H1 (cell line): ENCODE results near the gene CSRP3. TPM values are rescaled to one million over a fixed set of nuclear protein-coding genes. Genes with fewer than 3 reads are reported as not detected.

Source experiments
- CTCF ChIA-PET: fragments of 300-600 bp; sonication (Branson Sonifier 250); formaldehyde crosslinking; loops from one replicate; lab custom pipeline; 2021; ENCODE audit not compliant: partially characterized antibody; lab: Charles Lee
- POLR2A ChIA-PET: fragments of 300-600 bp; sonication (Branson Sonifier 250); formaldehyde crosslinking; loops from one replicate; lab custom pipeline; 2021; ENCODE audit warnings: inconsistent platforms; ENCODE audit not compliant: partially characterized antibody; lab: Charles Lee
- DNase-seq, 2 experiments: peaks; one replicate each; pipeline versions ENCODE4 v3.0.0 to v3.0.0-alpha.2; 2010 to 2022; ENCODE audit warnings: low spot score in 2 of 2, low read depth in 1 of 2, mixed read lengths in 1 of 2
- FAIRE-seq: peaks from 2 replicates; lab custom pipeline; 2011; peaks lifted over from hg19 to GRCh38; lab: Jason Lieb, UNC
- H2AFZ ChIP-seq: 2 replicates; pipeline ENCODE4 v1.8.1; 2012; ENCODE audit warnings: low read length, inconsistent platforms
- H2AK5ac ChIP-seq: 2 replicates; pipeline ENCODE4 v1.6.1; 2013; ENCODE audit warnings: low read depth, low read length
- H2BK120ac ChIP-seq: replicated peaks from 2 replicates; pipeline ENCODE3; 2013; ENCODE audit warnings: low read depth, low read length, inconsistent platforms
- H2BK12ac ChIP-seq: 2 replicates; pipeline ENCODE4 v1.6.1; 2013; ENCODE audit warnings: low read depth, low read length
- H2BK15ac ChIP-seq: 2 replicates; pipeline ENCODE4 v1.6.1; 2013; ENCODE audit warnings: low read length
- H2BK20ac ChIP-seq: 2 replicates; pipeline ENCODE4 v1.6.1; 2013; ENCODE audit warnings: low read length
- H2BK5ac ChIP-seq: 2 replicates; pipeline ENCODE4 v1.6.1; 2013; ENCODE audit warnings: low read depth, low read length
- H3K14ac ChIP-seq: 2 replicates; pipeline ENCODE4 v1.6.1; 2013; ENCODE audit warnings: inconsistent platforms; ENCODE audit not compliant: insufficient read length
- H3K18ac ChIP-seq: 2 replicates; pipeline ENCODE4 v1.6.1; 2013; ENCODE audit warnings: low read length; ENCODE audit errors: extremely low read depth
- H3K23ac ChIP-seq: 2 replicates; pipeline ENCODE4 v1.6.1; 2013; ENCODE audit warnings: inconsistent platforms; ENCODE audit not compliant: insufficient read length
- H3K23me2 ChIP-seq: 2 replicates; pipeline ENCODE4 v1.6.1; 2013; ENCODE audit warnings: low read depth, low read length
- H3K27ac ChIP-seq: 2 replicates; pipeline ENCODE4 v1.6.1; 2011; ENCODE audit warnings: low read depth, low read length, inconsistent platforms
- H3K27me3 ChIP-seq, 4 experiments: replicated peaks in 1 of 4; 1 replicate in 1 of 4; 2 replicates in 3 of 4; pipeline versions ENCODE4 v1.6.1 to v1.8.1; 2011 to 2013; ENCODE audit warnings: low read length in 3 of 4, mild to moderate bottlenecking in 3 of 4, inconsistent platforms in 2 of 4, mixed read lengths in 2 of 4, moderate library complexity in 1 of 4; ENCODE audit not compliant: control insufficient read depth in 3 of 4, insufficient read depth in 3 of 4; ENCODE audit errors: extremely low read depth in 1 of 4
- H3K36me3 ChIP-seq, 4 experiments: 2 replicates each; pipeline versions ENCODE4 v1.6.1 to v1.8.1; 2011 to 2013; ENCODE audit warnings: mild to moderate bottlenecking in 4 of 4, low read length in 3 of 4, moderate library complexity in 2 of 4, control low read depth in 1 of 4, inconsistent platforms in 1 of 4; ENCODE audit not compliant: insufficient read depth in 4 of 4, control insufficient read depth in 2 of 4
- H3K4ac ChIP-seq: replicated peaks from 2 replicates; pipeline ENCODE3; 2013; ENCODE audit warnings: low read length, low read depth, mixed read lengths, inconsistent platforms; ENCODE audit not compliant: insufficient read length
- H3K4me1 ChIP-seq, 4 experiments: replicated peaks in 1 of 4; 1 replicate in 1 of 4; 2 replicates in 3 of 4; pipeline versions ENCODE4 v1.6.1 to v1.8.1; 2011 to 2013; ENCODE audit warnings: low read length in 3 of 4, inconsistent platforms in 2 of 4, mixed read lengths in 1 of 4; ENCODE audit not compliant: insufficient read depth in 4 of 4, control insufficient read depth in 3 of 4
- H3K4me2 ChIP-seq, 2 experiments: 2 replicates each; pipeline versions ENCODE4 v1.6.1 to v1.8.1; 2011 to 2013; ENCODE audit warnings: low read depth in 2 of 2, low read length in 2 of 2, control low read depth in 1 of 2, inconsistent platforms in 1 of 2, mild to moderate bottlenecking in 1 of 2; ENCODE audit not compliant: insufficient read depth in 1 of 2
- H3K4me3 ChIP-seq, 4 experiments: fragments of 200-600, 300-600 bp in 1 of 4; sonication (generic), shearing (Covaris generic), sonication (Bioruptor Twin) in 1 of 4; 2 replicates each; pipeline versions ENCODE4 v1.5.1 to v1.8.1; 2011 to 2016; ENCODE audit warnings: low read length in 4 of 4, low read depth in 3 of 4, control low read depth in 2 of 4, inconsistent platforms in 2 of 4, mild to moderate bottlenecking in 2 of 4, mixed read lengths in 1 of 4, moderate library complexity in 1 of 4; ENCODE audit not compliant: insufficient read depth in 2 of 4; ENCODE audit errors: extremely low read depth in 1 of 4
- H3K56ac ChIP-seq: replicated peaks from 2 replicates; pipeline ENCODE3; 2013; ENCODE audit warnings: low read depth, mild to moderate bottlenecking, mixed read lengths, low read length, inconsistent platforms; ENCODE audit not compliant: insufficient read length
- H3K79me1 ChIP-seq: 2 replicates; pipeline ENCODE4 v1.6.1; 2013; ENCODE audit warnings: low read depth, low read length, control low read depth
- H3K79me2 ChIP-seq, 2 experiments: 2 replicates each; pipeline versions ENCODE4 v1.6.1 to v1.8.1; 2012 to 2013; ENCODE audit warnings: low read length in 2 of 2, mild to moderate bottlenecking in 2 of 2, inconsistent platforms in 1 of 2; ENCODE audit not compliant: insufficient read depth in 2 of 2, control insufficient read depth in 1 of 2
- H3K9ac ChIP-seq, 4 experiments: replicated peaks in 1 of 4; 1 replicate in 1 of 4; 2 replicates in 3 of 4; pipeline versions ENCODE4 v1.6.1 to v1.8.1; 2011 to 2013; ENCODE audit warnings: low read depth in 3 of 4, low read length in 3 of 4, control low read depth in 2 of 4, mild to moderate bottlenecking in 2 of 4, moderate library complexity in 2 of 4, inconsistent platforms in 1 of 4; ENCODE audit errors: extremely low read depth in 1 of 4
- H3K9me3 ChIP-seq, 2 experiments: 2 replicates each; pipeline versions ENCODE4 v1.6.1 to v1.8.1; 2012 to 2013; ENCODE audit warnings: mild to moderate bottlenecking in 2 of 2, moderate library complexity in 2 of 2, control low read depth in 1 of 2, inconsistent platforms in 1 of 2, low read depth in 1 of 2, low read length in 1 of 2, mixed read lengths in 1 of 2; ENCODE audit not compliant: insufficient read depth in 2 of 2
- H4K20me1 ChIP-seq, 2 experiments: replicated peaks in 1 of 2; 2 replicates each; pipeline versions ENCODE3 to v1.8.1; 2011 to 2013; ENCODE audit warnings: inconsistent platforms in 2 of 2, low read length in 2 of 2, mild to moderate bottlenecking in 1 of 2; ENCODE audit not compliant: insufficient read depth in 2 of 2, control insufficient read depth in 1 of 2
- H4K5ac ChIP-seq: 2 replicates; pipeline ENCODE4 v1.6.1; 2013; ENCODE audit warnings: low read length, low read depth, mixed read lengths, inconsistent platforms; ENCODE audit not compliant: insufficient read length
- H4K8ac ChIP-seq: 2 replicates; pipeline ENCODE4 v1.8.0; 2013; ENCODE audit warnings: mild to moderate bottlenecking, moderate library complexity, low read length, inconsistent platforms; ENCODE audit not compliant: insufficient read depth; ENCODE audit errors: extremely low read depth
- H4K91ac ChIP-seq: replicated peaks from 2 replicates; pipeline ENCODE3; 2013; ENCODE audit warnings: low read length, mixed read lengths, inconsistent platforms; ENCODE audit not compliant: insufficient read length
- EZH2 ChIP-seq: fragments of 200-600 bp; sonication (generic); IDR thresholded peaks from 2 replicates; pipeline ENCODE4 v1.7.1; 2012; ENCODE audit warnings: low read depth, mild to moderate bottlenecking, moderate library complexity, low read length, inconsistent platforms; ENCODE audit not compliant: severe bottlenecking
- NRF1 ChIP-seq: IDR thresholded peaks from 2 replicates; pipeline ENCODE4 v1.6.1; 2011; ENCODE audit warnings: mild to moderate bottlenecking, low read depth, low read length, improper control_type of control experiment
- SAP30 ChIP-seq: fragments of 300-600 bp; sonication (generic); IDR thresholded peaks from 2 replicates; pipeline ENCODE4 v1.7.1; 2012; ENCODE audit warnings: low read length, moderate library complexity, mild to moderate bottlenecking, inconsistent platforms; ENCODE audit not compliant: insufficient read depth, insufficient replicate concordance
- TAF1 ChIP-seq: IDR thresholded peaks from 2 replicates; pipeline ENCODE4 v1.6.1; 2011; ENCODE audit warnings: mild to moderate bottlenecking, low read depth, low read length
- WGBS, 2 experiments: shearing (Covaris generic) in 1 of 2; methylation state at CpG; one replicate each; pipeline versions ENCODE4 v1.1.6 to v1.1.7; 2013 to 2015; ENCODE audit warnings: low lambda C conversion rate in 2 of 2, mixed read lengths in 2 of 2, inconsistent platforms in 1 of 2, low coverage in 1 of 2, missing lambda C conversion rate in 1 of 2; ENCODE audit not compliant: insufficient replicate concordance in 2 of 2, insufficient coverage in 1 of 2, insufficient read length in 1 of 2; ENCODE audit errors: extremely low coverage in 1 of 2, missing lambda C conversion rate in 1 of 2; 5-methylcytosine and 5-hydroxymethylcytosine counted together
- polyA plus RNA-seq, 7 experiments: library from polyadenylated mRNA; depleted of rRNA in 3 of 7; stranded (reverse) in 5 of 7; unstranded in 2 of 7; fragments of >200 nt in 5 of 7; fragments of 200-250 nt in 2 of 7; gene quantifications; 1 replicate in 5 of 7; 2 replicates in 1 of 7; 4 replicates in 1 of 7; pipeline versions ENCODE4 v1.2.1 to v1.2.3, GENCODE V29; 2011 to 2013; ENCODE audit warnings: missing spikeins in 2 of 7, mixed read lengths in 2 of 7
- total RNA-seq: library from RNA; stranded (reverse); fragmentation: NEBNext Ultra II Directional; extraction: Animal tissue kit (Norgen Biotek cat#: 25700); gene quantifications from 2 replicates; pipeline ENCODE4 v1.2.1, GENCODE V29; 2021

CSRP3 gene
- total and polyA plus RNA-seq, 2 of the 8 experiments (the other 6 are each of a cell fraction or from before 2014, with no cell fraction given): not detected

GRCh38 chr11:19176629-19177186, 25.1 kb downstream of the CSRP3 start:
- Histone ChIP-seq H2BK15ac (no peak overlapping the region), H3K56ac (no peak overlapping the region), H3K4ac (no peak overlapping the region), H4K91ac (no peak overlapping the region), H3K14ac (no peak overlapping the region), H3K18ac (no peak overlapping the region), H3K79me1 (no peaks in the 10 kb centered on the region), H3K36me3 (peaks cover 3 to 33% (median 22%) of the 10 kb centered on the region in 4 experiments; a peak in 7 of 8 replicates), H3K23me2 (no peaks in the 10 kb centered on the region), H3K23ac (no peak overlapping the region), H2BK12ac (no peak overlapping the region), H2BK5ac (no peak overlapping the region), H4K8ac (no peak overlapping the region), H3K4me2 (no peak overlapping the region), H3K9ac (no peak overlapping the region; a peak in 1 of 7 replicates), H2BK120ac (no peak overlapping the region), H3K9me3 (no peaks in the 10 kb centered on the region), H4K20me1 (peaks cover 0 to 2% of the 10 kb centered on the region in 2 experiments), H3K79me2 (no peaks in the 10 kb centered on the region), H4K5ac (no peak overlapping the region), H2AK5ac (no peak overlapping the region), H2BK20ac (no peak overlapping the region), H2AFZ (no peak overlapping the region), H3K4me3 (no peak overlapping the region), H3K27me3 (no peaks in the 10 kb centered on the region), H3K27ac (no peak overlapping the region), H3K4me1 (no peaks in the 10 kb centered on the region)
- WGBS, 2 experiments: 83% methylated on average over 2 of the region's 2 CpGs; no CpG with 5 or more reads in 1 of the 2 experiments
- POLR2A ChIA-PET: interaction anchor here (1.1 kb wide), 1 partner anchor 16 kb away, joined by 4 read pairs; no protein-coding TSS in a partner anchor
- DNase-seq (no peak), FAIRE-seq (no peak)
- TF ChIP-seq NRF1 (no peak), SAP30 (no peak), TAF1 (no peak), EZH2 (no peak)
- CTCF ChIA-PET: no interaction called here
